HG03460 (cell line): ENCODE measurements around the gene KDM2A.

Experiments used
- ATAC-seq: cut with Tn5 transposase; IDR thresholded peaks from one replicate; pipeline ENCODE4 v1.9.1; 2021; ENCODE audit not compliant: unreplicated experiment

Gene KDM2A

DNA sequence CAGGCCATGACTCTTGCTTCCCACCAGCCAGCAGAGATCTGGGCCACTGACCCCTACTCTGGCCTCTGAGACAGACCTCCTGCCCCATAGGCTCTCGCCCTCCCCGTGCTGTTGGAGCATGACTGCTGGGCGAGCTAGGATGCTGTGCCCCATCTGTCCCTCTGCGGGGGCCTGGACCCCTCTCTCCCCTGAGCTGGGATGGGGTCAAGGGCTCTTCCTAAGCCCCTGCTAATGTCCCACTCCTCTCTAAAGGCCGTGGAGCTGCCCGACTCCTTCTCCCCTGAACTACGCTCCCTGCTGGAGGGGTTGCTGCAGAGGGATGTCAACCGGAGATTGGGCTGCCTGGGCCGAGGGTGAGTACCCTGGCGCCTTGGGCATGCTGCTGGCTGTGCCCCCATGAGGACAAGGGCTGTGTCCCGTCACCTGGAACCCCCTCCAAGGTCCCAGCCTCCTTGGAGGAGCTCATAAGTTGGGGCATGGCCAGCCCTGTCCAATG, 163.9 kb downstream of the KDM2A start:
- no peak for ATAC-seq

DNA sequence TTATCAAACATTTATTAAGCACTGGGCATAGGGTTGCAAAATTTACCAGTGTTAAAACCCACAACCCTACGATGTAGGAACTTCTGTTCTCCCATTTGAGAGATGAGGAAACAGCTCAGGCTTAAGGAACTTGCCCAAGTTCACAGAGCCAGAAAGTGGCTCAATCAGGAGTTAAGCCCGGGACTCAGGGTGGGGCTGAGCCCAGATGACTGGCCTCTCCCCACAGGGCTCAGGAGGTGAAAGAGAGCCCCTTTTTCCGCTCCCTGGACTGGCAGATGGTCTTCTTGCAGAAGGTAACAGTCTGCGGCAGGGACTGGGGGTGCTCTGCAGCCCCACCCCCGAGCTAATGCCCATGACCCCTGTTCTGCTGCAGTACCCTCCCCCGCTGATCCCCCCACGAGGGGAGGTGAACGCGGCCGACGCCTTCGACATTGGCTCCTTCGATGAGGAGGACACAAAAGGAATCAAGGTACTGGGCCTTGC, 164.5 kb downstream of the KDM2A start:
- no peak for ATAC-seq

DNA sequence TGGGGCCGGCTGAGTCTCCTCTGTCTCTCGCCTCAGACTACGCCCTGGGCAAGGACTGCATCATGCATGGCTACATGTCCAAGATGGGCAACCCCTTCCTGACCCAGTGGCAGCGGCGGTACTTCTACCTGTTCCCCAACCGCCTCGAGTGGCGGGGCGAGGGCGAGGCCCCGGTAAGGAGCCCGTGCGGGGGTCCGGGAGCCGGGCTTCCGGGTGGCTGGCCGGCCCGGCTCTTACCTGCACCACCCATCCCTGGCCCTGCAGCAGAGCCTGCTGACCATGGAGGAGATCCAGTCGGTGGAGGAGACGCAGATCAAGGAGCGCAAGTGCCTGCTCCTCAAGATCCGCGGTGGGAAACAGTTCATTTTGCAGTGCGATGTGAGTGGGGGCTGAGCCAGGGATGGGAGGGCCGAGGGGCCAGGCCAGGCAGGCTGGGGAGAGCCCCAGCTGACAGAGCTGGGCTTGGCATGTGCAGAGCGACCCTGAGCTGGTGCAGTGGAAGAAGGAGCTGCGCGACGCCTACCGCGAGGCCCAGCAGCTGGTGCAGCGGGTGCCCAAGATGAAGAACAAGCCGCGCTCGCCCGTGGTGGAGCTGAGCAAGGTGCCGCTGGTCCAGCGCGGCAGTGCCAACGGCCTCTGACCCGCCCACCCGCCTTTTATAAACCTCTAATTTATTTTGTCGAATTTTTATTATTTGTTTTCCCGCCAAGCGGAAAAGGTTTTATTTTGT, 165.9 kb downstream of the KDM2A start:
- ATAC-seq, result no peak

DNA sequence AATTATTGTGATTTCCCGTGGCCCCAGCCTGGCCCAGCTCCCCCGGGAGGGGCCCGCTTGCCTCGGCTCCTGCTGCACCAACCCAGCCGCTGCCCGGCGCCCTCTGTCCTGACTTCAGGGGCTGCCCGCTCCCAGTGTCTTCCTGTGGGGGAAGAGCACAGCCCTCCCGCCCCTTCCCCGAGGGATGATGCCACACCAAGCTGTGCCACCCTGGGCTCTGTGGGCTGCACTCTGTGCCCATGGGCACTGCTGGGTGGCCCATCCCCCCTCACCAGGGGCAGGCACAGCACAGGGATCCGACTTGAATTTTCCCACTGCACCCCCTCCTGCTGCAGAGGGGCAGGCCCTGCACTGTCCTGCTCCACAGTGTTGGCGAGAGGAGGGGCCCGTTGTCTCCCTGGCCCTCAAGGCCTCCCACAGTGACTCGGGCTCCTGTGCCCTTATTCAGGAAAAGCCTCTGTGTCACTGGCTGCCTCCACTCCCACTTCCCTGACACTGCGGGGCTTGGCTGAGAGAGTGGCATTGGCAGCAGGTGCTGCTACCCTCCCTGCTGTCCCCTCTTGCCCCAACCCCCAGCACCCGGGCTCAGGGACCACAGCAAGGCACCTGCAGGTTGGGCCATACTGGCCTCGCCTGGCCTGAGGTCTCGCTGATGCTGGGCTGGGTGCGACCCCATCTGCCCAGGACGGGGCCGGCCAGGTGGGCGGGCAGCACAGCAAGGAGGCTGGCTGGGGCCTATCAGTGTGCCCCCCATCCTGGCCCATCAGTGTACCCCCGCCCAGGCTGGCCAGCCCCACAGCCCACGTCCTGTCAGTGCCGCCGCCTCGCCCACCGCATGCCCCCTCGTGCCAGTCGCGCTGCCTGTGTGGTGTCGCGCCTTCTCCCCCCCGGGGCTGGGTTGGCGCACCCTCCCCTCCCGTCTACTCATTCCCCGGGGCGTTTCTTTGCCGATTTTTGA, 166.8 kb downstream of the KDM2A start:
- ATAC-seq, result no peak

DNA sequence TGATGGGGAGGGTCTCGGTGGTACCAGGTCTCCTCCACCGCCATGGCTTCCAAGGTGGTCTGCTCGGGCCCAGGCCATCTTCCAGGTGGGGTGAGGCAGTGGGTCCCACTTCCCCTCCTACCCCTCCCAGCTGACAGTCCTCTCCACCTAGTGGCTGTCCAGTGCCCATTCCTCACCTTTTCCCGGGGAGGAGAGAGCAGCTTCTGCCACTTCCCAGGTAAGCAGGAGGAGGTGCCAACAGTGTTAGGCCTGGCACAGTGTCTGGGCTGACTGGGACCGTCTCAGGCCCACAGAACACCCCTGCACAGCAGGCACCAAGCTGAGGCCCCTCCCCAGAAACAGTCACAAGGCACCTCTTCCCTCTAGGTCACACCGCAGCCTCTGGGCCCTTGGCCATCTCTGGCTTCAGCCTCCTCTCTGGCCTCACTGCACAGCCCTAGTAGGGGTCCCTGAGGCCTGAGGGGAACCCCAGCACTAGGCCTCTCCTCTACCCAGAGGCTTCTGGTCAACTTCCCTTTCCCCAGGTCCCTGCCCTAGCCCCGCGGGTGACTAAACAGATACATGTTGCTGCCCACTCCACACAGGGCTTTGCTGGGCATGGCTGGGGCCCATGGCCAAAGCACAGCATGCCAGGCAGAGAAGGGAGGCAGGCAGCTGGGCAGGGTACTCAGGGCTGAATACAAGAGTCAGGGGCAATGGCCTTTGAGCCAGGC, 167.7 kb downstream of the KDM2A start:
- no peak for ATAC-seq

DNA sequence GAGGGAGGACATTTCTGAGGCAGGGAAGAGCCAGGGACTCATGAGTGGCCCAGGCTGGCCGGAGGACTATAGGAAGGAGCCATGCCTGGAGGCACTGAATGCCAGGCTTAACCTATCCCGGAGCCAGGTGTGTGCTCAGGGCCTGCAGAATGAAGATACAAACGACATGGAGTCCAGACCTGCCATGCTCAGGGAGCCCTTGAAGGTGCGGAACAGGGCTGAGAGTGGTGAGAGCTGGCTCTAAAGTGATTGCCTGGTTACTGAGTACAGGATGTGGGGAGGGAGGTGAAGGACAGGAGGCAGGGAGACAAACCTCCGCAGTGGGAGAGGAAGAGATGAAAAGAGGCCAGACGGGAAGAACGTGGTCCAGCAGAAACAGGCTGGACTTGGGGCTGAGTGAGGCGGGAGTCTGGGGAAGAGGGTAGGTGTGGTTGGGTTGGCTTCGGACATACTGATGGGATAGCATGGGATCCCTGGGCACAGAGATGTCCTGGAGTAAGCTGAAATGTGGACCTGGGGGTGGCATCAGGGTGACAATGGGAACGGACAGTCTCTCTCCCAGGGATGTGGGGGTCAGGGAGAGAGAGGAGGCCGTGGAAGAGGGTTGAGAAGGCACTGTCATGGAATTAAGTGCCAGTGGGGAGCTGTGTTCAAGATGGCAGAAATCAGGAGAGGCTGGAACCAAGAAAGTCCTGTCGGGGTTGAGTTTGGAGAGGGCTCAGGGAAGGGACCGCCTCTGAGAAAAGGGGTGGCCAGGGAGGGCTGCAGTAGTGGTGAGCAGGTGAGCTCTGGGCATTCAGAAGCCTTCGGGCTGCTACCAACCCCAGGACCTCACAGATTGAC, 168.5 kb downstream of the KDM2A start:
- ATAC-seq, result no peak

DNA sequence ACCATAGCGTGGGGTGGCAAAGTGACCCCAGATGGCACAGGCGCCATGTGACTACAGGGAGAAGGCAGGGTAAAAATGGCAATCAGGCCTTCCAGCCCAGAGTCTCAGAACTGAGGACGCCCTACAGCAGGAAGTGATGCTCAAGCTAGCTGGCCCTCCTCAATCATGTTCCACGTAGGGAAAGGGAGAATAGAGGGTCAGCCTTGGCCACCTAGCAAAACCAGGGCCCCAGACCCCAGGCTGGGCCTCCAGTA, 169.1 kb downstream of the KDM2A start:
- peak; percentile 3 for ATAC-seq

DNA sequence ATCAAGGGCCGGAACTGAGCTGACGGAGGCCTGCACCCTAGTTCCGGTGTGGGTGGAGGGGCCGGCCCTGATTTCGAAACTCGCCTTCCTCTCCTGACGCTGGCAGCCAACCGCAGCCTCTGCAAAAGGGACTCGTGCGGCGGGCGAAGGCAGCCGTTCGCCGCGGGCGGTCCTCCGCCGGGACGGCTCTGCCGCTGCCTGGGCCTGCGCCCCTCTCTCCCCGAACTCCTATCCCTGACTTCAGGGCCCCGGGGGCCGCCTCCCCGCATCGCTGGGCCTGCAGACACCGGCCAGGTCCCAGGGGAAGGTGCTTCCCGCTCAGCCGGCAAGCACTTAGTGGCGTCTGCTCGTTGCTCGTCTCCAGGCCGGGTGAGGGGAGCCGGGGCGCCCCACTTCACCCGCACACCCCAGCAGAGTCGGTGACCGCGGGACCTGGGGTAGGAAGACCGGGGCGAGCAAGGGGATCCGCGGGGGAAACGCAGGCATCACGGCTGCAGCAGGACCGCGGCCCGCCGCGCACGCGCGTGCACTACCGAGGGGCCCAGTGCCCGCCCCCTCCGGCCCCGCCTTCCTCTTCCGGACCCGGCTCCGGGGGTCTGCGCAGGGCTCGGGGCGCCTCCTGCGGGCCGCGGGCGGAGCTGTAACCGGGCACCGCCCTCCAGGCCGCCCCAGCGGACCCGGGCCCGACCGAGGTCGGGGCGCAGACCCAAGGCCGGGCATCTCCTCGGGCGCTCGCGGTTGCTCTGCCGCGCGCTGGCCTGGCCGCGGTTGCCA, 169.6 kb downstream of the KDM2A start:
- peak; percentile 56 for ATAC-seq

DNA sequence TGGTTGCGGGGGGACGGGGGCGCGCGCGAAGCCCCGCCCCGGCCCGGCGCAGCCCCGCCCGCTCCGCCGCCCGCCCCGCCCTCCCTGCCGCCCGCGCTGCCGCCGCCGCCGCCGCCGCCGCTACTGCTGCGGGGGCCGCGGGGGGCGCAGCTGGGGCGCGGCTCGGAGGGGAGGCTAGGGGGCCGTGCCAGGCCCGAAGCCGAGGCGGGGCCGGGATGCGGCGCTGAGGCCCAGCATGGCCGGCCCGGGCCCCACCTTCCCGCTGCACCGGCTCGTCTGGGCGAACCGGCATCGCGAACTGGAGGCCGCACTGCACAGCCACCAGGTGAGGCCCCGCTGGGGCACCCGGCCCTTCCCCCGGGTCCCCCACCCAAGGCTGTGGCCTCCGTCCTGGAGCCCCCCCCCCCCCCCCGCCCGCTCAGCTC, 170.2 kb downstream of the KDM2A start, which contains the start of gene ANKRD13D:
Gene ANKRD13D, plus strand, starts transcription at position 78 of the 425 bp plus-strand sequence. Its CDS starts 158 bp downstream, at position 236.
- peak; percentile 33 for ATAC-seq

DNA sequence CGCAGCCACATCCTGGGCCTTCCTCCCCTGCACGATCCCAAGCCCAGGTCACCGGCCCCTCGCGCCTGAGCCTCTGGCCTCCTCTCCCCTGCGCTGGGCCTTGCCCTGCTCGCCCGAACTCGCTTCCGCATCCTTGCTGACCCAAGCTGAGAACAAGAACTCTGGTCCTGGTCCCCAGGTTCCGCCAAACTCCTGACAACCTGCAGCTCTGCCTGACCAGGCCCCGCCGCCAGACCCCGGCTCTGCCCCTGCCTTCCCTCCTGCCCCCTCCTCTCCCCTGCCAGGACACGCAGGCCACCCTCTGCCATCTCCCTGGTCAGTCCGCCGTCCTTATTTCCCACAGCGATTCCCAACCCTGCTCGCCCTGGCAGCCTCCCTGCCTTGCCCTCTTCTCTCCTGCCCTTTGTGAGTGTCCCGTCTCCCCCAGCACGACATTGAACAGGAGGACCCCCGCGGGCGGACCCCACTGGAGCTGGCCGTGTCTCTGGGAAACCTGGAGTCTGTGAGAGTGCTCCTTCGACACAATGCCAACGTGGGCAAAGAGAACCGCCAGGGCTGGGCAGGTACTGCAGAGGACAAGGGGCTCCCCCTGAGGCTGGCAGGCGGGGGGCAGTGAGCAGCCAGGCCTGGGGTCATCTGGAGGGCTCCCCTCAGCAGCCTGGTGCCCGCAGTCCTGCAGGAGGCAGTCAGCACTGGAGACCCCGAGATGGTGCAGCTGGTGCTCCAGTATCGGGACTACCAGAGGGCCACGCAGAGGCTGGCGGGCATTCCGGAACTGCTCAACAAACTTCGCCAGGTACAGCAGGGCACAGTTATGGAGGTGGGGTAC, 170.8 kb downstream of the KDM2A start:
- no peak for ATAC-seq

DNA sequence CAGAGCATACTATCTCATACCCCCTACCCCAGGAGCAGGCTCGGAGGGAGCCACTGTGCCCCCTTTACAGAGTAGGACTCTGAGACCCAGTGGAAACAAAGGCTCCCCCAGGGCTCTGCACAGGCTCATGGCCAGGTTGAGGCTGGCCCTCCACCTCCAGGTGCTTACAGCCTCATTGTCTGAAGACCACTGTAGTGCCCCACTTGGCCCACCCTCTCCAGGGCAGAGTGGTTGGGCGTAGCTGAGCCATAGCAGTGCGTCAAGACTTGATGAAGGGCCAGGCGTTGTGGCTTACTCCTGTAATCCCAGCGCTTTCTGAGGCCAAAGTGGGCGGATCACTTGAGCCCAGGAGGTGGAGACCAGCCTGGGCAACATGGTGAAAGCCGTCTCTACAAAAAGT, 171.7 kb downstream of the KDM2A start:
- no peak for ATAC-seq

DNA sequence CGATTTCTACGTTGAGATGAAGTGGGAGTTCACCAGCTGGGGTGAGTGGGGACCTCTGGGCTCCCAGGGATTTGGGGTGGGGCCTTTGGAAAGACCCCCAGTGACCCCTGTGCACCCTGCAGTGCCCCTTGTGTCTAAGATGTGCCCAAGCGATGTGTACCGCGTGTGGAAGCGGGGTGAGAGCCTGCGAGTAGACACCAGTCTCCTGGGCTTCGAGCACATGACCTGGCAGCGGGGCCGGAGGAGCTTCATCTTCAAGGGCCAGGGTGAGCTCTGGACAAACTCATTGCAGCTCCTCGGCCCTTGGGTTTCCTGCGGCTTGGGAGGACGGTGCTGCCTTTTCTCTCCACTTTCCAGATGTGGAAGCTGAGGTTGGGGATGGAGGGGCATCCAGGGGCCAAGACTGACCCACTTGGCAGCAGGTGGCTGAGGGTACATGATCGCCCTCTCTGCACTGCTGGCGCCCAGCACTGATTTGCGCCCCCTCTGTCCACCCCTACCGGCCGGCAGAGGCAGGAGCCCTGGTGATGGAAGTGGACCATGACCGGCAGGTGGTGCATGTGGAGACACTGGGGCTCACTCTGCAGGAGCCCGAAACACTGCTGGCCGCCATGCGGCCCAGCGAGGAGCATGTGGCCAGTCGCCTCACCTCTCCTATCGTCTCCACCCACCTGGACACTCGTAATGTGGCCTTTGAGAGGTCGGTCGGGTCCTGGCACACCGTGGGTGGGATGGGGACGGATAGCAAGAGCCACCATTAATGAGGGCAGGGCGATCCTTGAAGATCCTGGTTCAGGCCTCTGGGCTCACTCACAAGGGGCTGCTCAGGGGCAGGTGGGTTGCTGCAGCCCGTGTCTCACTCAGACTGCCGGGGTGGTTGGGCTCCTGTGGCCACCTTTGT, 172.7 kb downstream of the KDM2A start:
- ATAC-seq, result no peak

DNA sequence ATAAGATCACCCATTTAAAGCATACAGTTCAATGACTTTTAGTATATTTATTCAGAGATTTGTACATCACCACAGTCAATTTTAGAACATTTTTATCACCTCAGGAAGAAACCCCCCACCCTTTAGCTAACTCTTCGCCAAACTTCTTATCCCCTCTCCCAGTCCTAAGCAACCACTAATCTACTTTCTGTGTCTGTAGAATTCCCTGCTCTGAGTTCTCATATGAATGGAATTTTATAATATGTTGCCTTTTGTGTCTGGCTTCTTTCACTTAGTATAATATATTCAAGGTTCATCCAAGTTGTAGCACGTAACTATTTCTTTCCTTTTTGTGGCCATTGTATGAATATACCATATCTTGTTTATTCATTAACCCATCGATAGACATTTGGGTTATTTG, 173.6 kb downstream of the KDM2A start:
- no peak for ATAC-seq

DNA sequence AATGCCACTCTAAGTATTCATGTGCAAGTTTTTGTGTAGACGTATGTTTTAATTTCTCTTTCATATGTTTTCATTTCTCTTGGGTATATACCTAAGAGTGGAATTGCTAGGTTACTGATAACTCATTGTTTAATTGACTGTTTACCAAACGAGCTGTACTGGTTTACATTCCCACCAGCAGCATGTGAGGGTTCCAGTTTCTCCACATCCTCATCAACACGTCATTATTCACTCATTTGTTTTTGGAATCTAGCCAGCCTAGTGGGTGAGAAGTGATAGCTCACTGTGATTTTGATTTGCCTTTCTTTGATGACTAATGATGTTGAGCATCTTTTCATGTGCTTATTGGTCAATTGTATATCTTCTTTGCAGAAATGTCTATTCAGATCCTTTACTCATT, 174.0 kb downstream of the KDM2A start:
- ATAC-seq, result no peak

DNA sequence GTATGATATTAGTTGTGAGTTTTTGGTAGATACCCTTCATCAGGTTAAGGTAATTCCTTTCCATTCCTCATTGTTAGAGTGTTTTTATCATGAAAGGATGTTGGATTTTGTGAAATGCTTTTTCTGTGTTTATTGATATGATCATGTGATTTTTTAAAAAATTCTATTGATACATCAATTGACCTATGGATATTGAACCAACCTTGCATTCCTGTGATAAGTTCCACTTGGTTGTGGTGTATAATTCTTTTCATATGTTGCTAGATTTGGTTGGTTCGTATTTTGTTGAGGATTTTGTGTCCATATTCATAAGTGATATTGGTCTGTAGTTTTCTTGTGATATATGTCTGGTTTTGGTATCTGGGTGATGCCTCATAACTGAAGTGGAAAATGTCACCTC, 176.8 kb downstream of the KDM2A start:
- ATAC-seq, result no peak

DNA sequence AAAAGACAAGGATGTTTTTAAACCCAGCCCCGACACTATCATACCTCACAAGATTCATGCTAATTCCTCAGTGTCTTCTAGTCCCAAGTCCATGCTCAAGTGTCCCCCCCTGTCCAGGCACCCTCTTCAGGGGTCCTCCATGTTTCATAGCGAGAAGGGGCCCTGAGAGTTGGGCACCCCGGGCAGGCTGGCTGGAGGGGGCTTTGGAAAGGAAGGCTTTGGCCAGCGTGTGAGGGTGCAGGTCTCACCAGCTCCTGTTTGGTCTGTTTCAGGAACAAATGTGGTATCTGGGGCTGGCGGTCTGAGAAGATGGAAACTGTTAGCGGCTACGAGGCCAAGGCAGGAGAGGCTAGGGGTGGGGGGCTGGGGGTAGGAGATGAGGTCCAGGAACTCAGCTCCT, 179.7 kb downstream of the KDM2A start:
- ATAC-seq, result no peak

DNA sequence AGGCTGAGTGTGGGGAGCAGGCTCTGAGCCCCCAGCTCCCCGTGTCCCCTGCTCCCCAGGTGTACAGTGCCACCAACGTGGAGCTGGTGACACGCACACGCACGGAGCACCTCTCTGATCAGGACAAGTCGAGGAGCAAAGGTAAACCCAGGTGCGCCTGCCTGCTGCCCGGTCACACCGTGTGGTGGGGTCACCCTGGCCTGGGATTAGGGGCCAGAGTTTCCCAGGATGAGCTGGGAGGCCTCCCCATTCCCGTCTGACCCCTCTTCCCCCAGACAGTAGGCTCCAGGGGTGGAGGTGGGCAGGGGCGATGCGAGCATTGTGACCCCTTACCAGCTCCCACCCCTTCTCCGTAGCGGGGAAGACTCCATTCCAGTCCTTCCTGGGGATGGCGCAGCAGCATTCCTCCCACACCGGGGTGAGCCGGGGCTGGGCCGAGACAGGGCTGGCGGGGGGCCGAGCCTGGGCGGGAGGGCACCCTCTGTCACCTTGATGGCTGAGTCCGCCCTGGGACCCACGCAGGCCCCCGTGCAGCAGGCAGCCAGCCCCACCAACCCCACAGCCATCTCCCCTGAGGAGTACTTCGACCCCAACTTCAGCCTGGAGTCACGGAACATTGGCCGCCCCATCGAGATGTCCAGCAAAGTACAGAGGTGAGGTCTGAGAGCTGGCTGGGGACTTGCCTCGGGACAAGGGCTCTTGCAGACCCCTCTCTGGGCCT, 180.6 kb downstream of the KDM2A start:
- no peak for ATAC-seq
